Measurements from ENCODE around the gene IDI1. TPM values are rescaled to one million over a fixed set of nuclear protein-coding genes. Genes with fewer than 3 reads are reported as not detected.
"Not testable (repeated sequence)": the region's sequence is repeated elsewhere in the genome, so short reads cannot be mapped to it uniquely, and the experiment has no call there.

The IDI1 gene
- polyA plus RNA-seq, 1 of the 3 experiments (the other 2 are of a cell fraction), result 15.9 TPM

DNA sequence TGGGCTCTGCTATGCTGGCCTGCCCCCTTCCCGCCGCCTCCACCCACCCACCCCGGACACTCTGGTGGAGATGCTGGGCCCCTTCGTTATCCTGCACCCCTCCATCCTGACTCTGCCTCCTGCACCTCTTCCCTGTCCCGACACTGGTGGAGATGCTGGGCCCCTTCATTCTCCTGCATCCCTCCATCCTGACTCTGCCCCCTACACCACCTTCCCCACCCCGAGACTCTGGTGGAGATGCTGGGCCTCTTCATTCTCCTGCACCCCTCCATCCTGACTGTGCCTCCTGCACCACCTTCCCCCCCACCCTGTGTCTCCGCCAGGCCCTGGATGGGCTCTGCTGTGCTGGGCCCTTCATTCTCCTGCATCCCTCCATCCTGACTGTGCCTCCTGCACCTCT, 38.2 kb downstream of the IDI1 start:
- H3K4me1 ChIP-seq (ENCODE audit: control insufficient read depth in 1 of 2, insufficient read depth in 2 of 2, low read depth in 1 of 2, low read length in 1 of 2), result peaks cover 0 to 15% of the 10 kb centered on the region in 2 experiments; a peak in 1 of 4 replicates
- CTCF ChIA-PET, result no interaction called here
- H3K79me2 ChIP-seq (ENCODE audit: insufficient read depth), result peaks cover 15% of the 10 kb centered on the region
- H3K36me3 ChIP-seq (replicated peaks in 1 of 2; ENCODE audit: control insufficient read depth in 1 of 2, insufficient read depth in 2 of 2, low read length in 1 of 2), result peaks cover 72 to 81% of the 10 kb centered on the region in 2 experiments
- no peaks in the 10 kb centered on the region for H3K9me2 ChIP-seq
- no peak overlapping the region for H3K27ac ChIP-seq (ENCODE audit: low read depth in 2 of 2, low read length in 1 of 2)
- TF ChIP-seq CTCF (IDR thresholded peaks at IDR 0.05), result no peak
- no peak for TF ChIP-seq FOXJ3 (CRISPR knock-in tag; IDR thresholded peaks at IDR 0.05)
- no peak for DNase-seq
- POLR2A ChIA-PET, result no interaction called here
- no peak overlapping the region for H3K4me3 ChIP-seq (ENCODE audit: low read depth in 2 of 2, low read length in 1 of 2)
- H3K4me2 ChIP-seq, result no peak overlapping the region
- no peaks in the 10 kb centered on the region for H3K9me3 ChIP-seq
- H3F3A ChIP-seq (replicated peaks; ENCODE audit: insufficient read depth), result peaks cover 3% of the 10 kb centered on the region
- no peaks in the 10 kb centered on the region for H4K20me1 ChIP-seq (ENCODE audit: insufficient read depth)
- WGBS (ENCODE audit: low lambda C conversion rate), result 93% methylated on average over 7 of the region's 7 CpGs
- H2AFZ ChIP-seq (ENCODE audit: low read depth), result no peak overlapping the region
- H3K9ac ChIP-seq, result no peak overlapping the region
- no peaks in the 10 kb centered on the region for H3K27me3 ChIP-seq (ENCODE audit: insufficient read depth)

- H3K9me3 ChIP-seq; H3K4me2 ChIP-seq; H3K27me3 ChIP-seq (ENCODE audit: insufficient read depth); H3F3A ChIP-seq (replicated peaks; ENCODE audit: insufficient read depth); H2AFZ ChIP-seq (ENCODE audit: low read depth); H3K4me3 ChIP-seq (ENCODE audit: low read depth in 2 of 2, low read length in 1 of 2); DNase-seq; CTCF ChIA-PET; H3K9ac ChIP-seq; H3K9me2 ChIP-seq; H4K20me1 ChIP-seq (ENCODE audit: insufficient read depth): not testable (repeated sequence)
- H3K27ac ChIP-seq (ENCODE audit: low read depth in 2 of 2, low read length in 1 of 2), result peak overlapping the region in 1 of 2 experiments; percentile 92; a peak in 2 of 4 replicates
- 77% methylated on average over 7 of the region's 8 CpGs for WGBS (ENCODE audit: low lambda C conversion rate)
- peaks cover 0 to 15% of the 10 kb centered on the region in 2 experiments; a peak in 1 of 4 replicates for H3K4me1 ChIP-seq (ENCODE audit: control insufficient read depth in 1 of 2, insufficient read depth in 2 of 2, low read depth in 1 of 2, low read length in 1 of 2)
- POLR2A ChIA-PET, result interaction anchor here (1.0 kb wide), 2 partner anchors 22 to 39 kb away, joined by 3 to 4 read pairs; partner anchors contain the start of genes GTPBP4 and IDI1
- peaks cover 77 to 82% of the 10 kb centered on the region in 2 experiments for H3K36me3 ChIP-seq (replicated peaks in 1 of 2; ENCODE audit: control insufficient read depth in 1 of 2, insufficient read depth in 2 of 2, low read length in 1 of 2)
- peaks cover 20% of the 10 kb centered on the region for H3K79me2 ChIP-seq (ENCODE audit: insufficient read depth)
These were observed 39.0 kb downstream of the IDI1 start for GRCh38 chr10:1009947-1010346.

- peak; percentile 91 for DNase-seq
- Histone ChIP-seq H3F3A (replicated peaks; ENCODE audit: insufficient read depth) (peaks cover 3% of the 10 kb centered on the region), H4K20me1 (ENCODE audit: insufficient read depth) (peaks cover 8% of the 10 kb centered on the region; the same call in 1 of the 2 replicates), H3K4me3 (ENCODE audit: low read depth in 2 of 2, low read length in 1 of 2) (no peak overlapping the region), H3K79me2 (ENCODE audit: insufficient read depth) (peaks cover 24% of the 10 kb centered on the region), H3K9me2 (no peaks in the 10 kb centered on the region), H3K4me2 (no peak overlapping the region), H3K9me3 (no peaks in the 10 kb centered on the region), H2AFZ (ENCODE audit: low read depth) (no peak overlapping the region), H3K9ac (no peak overlapping the region), H3K4me1 (ENCODE audit: control insufficient read depth in 1 of 2, insufficient read depth in 2 of 2, low read depth in 1 of 2, low read length in 1 of 2) (peaks cover 0 to 15% of the 10 kb centered on the region in 2 experiments; a peak in 1 of 4 replicates), H3K27ac (ENCODE audit: low read depth in 2 of 2, low read length in 1 of 2) (peak overlapping the region in 1 of 2 experiments; percentile 92; a peak in 2 of 4 replicates), H3K36me3 (replicated peaks in 1 of 2; ENCODE audit: control insufficient read depth in 1 of 2, insufficient read depth in 2 of 2, low read length in 1 of 2) (peaks cover 76 to 86% of the 10 kb centered on the region in 2 experiments), H3K27me3 (ENCODE audit: insufficient read depth) (no peaks in the 10 kb centered on the region)
- ChIA-PET CTCF (no interaction called here), POLR2A (interaction anchor here (1.0 kb wide), 2 partner anchors 21 to 40 kb away, joined by 3 to 4 read pairs; partner anchors contain the start of genes GTPBP4 and IDI1)
- WGBS (ENCODE audit: low lambda C conversion rate), result 66% methylated on average over 6 of the region's 9 CpGs
- TF ChIP-seq RAD21 (IDR thresholded peaks at IDR 0.05; ENCODE audit: low read length) (0 out of 2 replicates have a peak, but pooled peaks have one; percentile 9), ZBTB33 (IDR thresholded peaks at IDR 0.05; ENCODE audit: borderline replicate concordance, low read depth) (no peak), RCOR1 (IDR thresholded peaks at IDR 0.05; ENCODE audit: low read length) (peak; percentile 51; the same call in 1 of the 2 replicates), MAX (IDR thresholded peaks at IDR 0.05; ENCODE audit: low read depth) (no peak), SIN3A (IDR thresholded peaks at IDR 0.05; ENCODE audit: borderline replicate concordance, low read depth, low read length) (no peak), EZH2phosphoT487 (IDR thresholded peaks at IDR 0.05; ENCODE audit: borderline replicate concordance, low read depth) (no peak), POLR2AphosphoS5 (IDR thresholded peaks at IDR 0.05; ENCODE audit: low read depth, low read length) (no peak), USF2 (IDR thresholded peaks at IDR 0.05; ENCODE audit: borderline replicate concordance, low read depth, low read length) (no peak), CHD2 (IDR thresholded peaks at IDR 0.05; ENCODE audit: low read length, partially characterized antibody) (peak; percentile 65), EP300 (IDR thresholded peaks at IDR 0.05; ENCODE audit: borderline replicate concordance in 1 of 2, low read depth in 1 of 2, low read length in 1 of 2) (peak in 1 of 2 experiments; percentile 89; a peak in 2 of 4 replicates), FOXJ3 (CRISPR knock-in tag; IDR thresholded peaks at IDR 0.05) (peak; percentile 71), GATA2 (CRISPR knock-in tag; IDR thresholded peaks at IDR 0.05) (peak; percentile 97), MXI1 (IDR thresholded peaks at IDR 0.05; ENCODE audit: low read depth, low read length) (peak; percentile 63; the same call in 1 of the 2 replicates), GABPA (IDR thresholded peaks at IDR 0.05; ENCODE audit: low read depth) (no peak), TCF12 (IDR thresholded peaks at IDR 0.05) (peak; percentile 33; the same call in 1 of the 2 replicates), NFIC (IDR thresholded peaks at IDR 0.05; ENCODE audit: borderline replicate concordance) (no peak)
These were observed 39.8 kb downstream of the IDI1 start for GRCh38 chr10:1009071-1009494.
